Hematopoietic multipotent progenitor cell treated with erythropoietin and hydrocortisone succinate and interleukin-3 and kit ligand, for 8 days (in vitro differentiated cells): Measurements from ENCODE around the gene MAP3K6.
"Not testable (repeated sequence)": the region's sequence is repeated elsewhere in the genome, so short reads cannot be mapped to it uniquely, and the experiment has no call there.

Source experiments
- DNase-seq: peaks from one replicate; pipeline ENCODE4 v3.0.0-alpha.2; 2015

MAP3K6 gene, protein sequence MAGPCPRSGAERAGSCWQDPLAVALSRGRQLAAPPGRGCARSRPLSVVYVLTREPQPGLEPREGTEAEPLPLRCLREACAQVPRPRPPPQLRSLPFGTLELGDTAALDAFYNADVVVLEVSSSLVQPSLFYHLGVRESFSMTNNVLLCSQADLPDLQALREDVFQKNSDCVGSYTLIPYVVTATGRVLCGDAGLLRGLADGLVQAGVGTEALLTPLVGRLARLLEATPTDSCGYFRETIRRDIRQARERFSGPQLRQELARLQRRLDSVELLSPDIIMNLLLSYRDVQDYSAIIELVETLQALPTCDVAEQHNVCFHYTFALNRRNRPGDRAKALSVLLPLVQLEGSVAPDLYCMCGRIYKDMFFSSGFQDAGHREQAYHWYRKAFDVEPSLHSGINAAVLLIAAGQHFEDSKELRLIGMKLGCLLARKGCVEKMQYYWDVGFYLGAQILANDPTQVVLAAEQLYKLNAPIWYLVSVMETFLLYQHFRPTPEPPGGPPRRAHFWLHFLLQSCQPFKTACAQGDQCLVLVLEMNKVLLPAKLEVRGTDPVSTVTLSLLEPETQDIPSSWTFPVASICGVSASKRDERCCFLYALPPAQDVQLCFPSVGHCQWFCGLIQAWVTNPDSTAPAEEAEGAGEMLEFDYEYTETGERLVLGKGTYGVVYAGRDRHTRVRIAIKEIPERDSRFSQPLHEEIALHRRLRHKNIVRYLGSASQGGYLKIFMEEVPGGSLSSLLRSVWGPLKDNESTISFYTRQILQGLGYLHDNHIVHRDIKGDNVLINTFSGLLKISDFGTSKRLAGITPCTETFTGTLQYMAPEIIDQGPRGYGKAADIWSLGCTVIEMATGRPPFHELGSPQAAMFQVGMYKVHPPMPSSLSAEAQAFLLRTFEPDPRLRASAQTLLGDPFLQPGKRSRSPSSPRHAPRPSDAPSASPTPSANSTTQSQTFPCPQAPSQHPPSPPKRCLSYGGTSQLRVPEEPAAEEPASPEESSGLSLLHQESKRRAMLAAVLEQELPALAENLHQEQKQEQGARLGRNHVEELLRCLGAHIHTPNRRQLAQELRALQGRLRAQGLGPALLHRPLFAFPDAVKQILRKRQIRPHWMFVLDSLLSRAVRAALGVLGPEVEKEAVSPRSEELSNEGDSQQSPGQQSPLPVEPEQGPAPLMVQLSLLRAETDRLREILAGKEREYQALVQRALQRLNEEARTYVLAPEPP (N-terminal part only)

DNA sequence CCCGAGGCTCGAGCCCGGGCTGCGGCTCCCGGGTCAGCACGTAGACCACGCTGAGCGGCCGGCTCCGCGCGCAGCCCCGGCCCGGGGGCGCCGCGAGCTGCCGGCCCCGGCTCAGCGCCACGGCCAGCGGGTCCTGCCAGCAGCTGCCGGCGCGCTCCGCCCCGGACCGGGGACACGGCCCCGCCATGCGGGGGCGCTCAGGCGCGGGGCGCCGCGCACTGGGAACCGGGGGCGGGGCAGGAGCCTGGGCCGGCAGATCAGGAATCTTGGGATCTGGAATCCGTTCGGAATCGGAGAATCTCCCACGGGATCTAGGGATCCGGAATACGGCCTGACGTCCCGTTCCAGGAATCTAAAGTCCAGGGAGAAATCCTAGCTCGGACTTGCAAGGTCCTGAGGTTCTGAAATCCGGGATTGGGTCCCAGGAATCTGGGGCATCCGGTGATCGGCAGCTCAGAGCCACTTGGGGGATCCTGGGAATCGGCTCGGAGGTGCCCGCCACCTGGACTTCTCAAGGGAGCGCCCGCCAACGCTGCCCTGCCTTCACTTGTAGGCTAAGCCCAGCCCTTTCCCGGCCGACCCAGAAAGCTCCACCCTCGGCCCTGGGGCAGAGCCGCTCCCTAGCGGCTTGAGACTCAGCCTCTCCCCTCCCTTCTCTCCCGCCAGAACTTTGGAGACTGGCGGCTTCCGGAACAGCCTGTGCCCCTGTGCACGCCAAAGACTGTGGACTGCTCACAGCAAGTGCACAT is at the start of gene MAP3K6:
Gene MAP3K6, minus strand, starts transcription at position 551 of the 749 bp plus-strand sequence. Its CDS starts 364 bp downstream, at position 187.
- DNase-seq, result peak; percentile 81

DNA sequence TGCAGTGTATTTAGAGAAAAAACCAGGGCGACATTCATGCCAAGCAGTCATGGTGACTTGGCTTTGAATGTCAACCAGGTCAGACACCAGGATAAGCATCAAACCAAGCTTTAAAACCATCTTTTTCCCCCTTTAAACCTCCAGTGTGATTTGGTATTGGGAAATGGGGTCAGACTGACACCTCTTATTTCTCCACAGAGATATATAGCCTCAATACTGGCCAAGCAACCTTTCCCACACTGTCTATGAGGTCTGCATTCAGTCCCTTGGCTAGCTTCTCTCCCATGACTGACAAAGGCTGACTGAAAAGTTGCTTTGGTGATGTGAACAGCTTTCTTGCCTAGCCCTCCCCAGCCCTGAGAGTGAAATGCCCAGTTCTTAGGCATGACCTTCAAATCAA is 47.3 kb upstream of the MAP3K6 start:
- DNase-seq, result no peak

DNA sequence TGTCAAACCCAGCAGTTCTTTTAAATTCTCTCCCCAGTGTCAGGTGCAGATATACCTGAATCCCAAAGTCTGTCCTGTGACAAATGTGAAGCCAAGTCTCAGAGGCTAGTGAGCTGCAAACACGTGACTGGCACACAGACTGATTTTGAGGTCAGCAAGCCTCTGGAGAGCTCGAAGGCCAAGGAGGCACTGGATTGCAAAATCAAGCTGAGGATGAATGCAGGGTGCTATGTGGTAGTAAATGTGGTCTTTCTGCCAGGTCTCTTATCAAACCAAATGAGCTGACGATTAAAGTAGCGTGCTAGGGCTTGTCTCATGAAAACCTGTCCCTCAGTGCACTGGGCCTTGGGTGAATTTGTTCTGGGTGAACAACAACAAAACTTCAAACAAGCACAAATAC is 46.2 kb upstream of the MAP3K6 start:
- DNase-seq, result no peak

DNA sequence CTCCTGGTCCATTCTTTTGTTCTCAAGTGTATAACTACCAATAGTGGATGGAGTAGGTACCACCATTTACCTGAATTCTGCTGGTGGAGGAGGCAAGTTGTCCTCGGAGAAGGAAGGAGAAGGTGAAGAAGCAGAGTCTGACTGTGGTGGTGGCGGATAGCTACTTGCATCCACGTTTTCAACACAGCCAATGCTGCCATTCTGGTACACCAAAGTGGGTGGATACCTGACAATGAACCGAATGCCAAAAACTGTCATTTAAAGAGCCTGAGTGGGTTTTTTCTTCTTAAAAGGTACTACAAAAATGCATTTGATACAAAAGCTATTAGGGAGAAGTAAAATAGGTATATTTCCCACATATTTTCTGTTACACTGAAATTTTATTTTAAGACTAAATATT is 45.7 kb upstream of the MAP3K6 start:
- no peak for DNase-seq

DNA sequence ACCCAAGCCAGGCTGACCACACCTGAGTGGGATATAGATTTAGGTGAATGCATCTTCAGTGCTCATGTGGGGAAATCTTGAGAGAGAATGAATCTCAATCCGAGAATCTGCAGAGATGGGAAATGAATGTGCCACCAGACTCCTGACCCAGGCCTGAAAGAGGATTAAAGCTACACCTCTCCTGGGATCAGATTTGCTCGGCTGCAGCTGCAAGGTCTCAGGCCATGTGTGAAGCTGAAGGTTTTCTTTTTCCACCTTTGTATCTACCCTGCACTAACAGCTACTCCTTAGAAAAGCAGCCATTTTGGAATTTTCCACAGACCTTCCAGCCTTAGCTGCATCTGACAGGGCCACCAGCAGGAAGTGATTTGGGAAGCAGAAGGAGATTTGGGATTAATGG is 43.9 kb upstream of the MAP3K6 start:
- DNase-seq, result no peak

DNA sequence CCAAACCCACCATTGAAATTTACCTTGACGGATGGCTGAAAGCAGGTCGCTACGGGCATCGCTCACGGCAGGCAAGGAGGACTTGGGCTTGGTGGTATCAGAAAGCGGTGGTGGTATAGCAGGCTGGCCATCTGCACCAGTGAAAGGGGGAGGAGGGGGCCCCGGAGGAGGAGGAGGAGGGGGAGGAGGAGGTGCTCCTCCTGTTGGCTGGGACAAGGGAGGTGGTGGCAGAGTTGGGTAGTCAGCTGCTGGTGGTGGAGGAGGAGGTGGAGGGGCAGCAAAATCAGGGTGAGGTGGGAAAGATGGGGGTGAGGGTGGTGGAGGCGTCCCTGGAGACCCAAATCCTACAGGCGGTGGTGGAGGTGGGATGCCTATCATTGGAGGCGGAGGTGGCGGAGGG is 42.9 kb upstream of the MAP3K6 start:
- DNase-seq, result no peak

DNA sequence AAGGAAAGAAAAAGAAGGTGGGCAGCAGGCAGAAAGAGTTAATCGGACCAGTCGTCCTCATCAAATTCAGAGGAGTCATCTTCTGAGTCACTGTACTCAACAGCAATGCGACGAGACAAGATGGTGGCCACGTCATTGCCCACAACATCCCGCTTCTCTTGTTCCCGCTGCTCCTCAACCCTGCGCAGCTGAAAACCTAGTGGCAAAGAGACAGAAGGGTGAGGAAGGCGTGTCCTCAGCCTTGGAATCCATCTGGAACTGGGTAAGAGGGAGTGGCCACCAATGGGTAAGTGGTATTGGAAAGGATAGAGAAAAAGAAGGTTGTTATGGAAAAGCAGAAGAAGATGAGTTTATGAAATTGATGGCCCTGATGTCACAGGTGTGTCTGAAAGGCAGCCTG is 41.4 kb upstream of the MAP3K6 start:
- no peak for DNase-seq

DNA sequence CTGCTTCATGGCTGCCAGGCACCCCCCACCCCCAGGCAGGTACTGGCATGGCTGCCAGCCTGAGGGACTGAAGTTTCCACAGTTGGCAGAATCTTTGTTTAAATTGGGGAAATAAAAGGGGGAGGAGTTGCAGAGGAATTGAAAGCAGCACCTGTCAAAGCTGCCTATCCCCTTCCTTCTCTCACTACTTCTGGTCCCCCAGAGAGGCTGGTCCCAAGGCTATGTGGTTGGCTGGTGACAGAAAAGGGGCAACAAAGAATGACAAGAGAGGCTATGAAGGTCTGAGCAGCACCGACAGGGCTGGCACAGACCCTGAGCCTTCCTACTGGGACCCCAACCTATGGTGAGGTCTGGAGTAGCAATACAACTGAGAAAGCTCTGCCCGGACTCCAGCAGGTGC is 40.0 kb upstream of the MAP3K6 start:
- not testable (repeated sequence) for DNase-seq

DNA sequence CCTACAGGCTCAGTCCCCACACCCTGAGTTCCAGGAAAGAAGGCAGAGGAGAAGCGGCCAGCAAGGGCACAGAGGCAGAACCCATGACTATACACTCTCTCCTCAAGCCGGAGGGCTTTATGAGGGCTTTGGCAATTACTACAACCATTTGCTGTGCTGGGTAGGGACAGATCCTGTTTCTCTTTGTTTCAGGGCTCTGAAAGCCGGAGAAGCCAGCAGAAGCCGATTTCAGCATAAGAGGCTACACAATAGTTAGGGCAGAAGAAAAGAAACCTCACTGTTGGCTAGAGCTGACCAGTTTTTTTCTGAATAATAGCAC is 39.6 kb upstream of the MAP3K6 start:
- no peak for DNase-seq

DNA sequence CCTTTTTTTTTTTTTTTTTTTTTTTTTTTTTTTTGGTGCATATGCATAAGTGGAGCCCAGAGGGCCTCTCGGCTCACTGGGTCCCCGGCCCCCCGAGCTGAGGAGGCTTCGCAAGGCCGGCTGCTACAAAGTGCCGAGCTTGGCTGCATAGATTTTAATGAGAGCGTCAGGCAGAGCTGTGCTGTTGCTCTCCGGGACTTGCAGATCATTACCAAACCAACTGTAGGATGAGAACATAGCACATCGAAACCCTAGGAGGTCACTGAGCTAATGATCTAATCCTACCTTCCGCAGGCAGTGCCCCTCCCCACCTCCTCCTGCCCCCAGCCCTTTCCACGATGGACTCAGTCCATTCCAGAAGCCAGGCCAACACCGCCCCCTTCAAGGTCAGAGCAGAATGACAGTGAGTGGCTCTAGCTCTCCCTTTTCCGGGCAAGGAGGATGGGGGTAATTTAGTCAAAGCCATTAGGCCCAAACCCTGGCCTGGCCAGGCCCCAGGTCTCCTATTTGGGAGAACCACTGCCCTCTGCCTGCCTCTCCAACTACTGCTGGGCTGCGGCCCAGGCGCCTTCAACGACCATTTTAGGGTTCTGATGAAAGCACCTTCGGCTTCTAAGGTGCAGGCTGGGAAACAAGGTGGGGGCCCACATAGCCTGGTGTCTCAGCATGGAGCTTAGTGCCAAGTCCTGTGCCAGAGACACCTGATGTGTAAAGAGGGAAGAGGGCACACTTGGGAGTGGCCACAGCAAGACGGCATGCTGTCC is 39.0 kb upstream of the MAP3K6 start:
- not testable (repeated sequence) for DNase-seq

DNA sequence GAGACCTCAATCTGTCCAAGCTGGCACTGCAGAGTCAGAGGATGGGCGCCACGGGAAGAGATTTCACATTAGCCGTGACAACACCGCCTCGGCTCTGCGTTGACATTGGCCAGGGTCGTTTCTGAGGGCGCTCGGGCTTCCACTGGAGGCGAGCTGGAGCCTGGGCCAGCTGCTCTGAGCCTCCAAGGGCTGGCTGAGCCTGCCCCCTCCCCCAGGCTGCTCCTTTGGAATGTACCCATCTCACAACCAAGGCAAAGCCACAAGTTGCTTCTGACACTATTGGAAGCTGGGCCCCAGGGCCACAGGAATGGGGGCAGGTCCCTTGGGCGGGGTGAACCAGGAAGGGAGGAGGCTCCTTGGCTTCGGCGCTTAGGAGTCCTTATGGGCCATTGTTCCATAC is 38.3 kb upstream of the MAP3K6 start:
- no peak for DNase-seq

DNA sequence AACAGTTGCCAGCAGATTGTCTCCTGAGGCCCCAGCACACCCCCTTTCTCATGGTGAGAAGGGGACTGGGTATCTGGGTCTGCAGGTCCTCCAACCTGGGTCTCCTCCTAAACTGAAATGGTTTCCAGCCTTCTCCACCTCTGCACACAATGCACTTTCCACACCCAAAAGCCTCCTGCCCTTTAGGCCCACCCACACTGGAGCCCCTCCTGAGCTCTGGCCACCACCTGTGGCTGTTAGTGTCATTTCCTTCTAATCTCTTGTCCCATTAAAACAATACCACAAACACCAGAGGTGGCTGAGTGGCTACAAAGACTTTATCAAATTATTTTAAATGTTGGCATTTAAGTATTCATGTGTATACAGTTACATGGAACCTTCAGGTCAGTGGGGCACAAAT is 37.2 kb upstream of the MAP3K6 start:
- DNase-seq, result no peak

DNA sequence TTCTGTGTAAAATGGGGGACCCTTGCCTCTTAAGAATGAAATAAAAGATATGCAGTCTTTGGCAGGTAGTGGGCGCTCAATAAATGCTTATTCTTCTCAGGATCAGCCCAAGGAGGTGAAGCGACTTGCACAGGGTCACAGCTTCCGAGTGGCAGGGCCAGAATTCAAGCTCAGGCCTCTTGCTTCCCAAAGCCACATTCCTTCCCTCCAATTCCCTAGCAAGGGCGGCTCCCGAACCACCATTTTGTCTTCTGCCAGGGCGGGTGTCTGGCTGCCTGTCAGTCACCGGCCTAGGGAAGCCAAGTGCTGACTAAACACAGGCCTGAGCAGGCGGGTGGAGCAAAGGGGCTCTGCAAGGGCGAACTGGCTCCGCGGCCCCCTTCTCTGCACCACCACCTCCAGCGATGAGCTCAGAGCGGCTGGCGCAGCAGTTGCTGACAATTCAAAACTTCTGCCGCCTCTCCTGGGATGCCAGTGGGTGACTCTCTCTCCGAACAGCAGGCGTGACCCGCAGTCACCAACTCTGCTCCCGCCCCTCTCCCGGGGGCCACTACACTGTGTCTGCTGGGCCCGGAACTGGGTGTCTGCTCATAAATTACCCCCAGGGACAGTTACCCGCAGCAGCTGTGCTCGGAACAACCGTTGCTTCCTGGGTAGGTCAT is 36.4 kb upstream of the MAP3K6 start:
- DNase-seq, result peak; percentile 60

DNA sequence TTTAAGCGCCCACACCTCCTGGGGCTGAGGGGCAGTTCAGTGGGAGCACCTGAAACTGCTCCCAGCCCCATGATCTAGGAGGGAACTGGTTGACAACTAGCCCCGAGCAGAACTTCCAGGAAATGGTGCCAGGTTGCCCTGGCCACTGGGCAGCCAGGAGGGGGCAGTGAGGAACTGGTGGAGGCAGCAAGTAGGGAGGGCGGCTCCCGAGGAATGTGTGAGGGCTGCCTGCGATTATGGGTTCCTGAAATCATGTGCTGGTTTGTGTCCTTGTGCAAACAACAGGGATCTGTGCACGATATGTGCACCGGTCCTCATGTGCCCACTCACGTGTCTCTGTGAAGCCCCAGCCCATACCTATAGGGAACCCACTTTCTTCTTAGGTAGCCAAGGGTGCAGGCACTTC is 35.6 kb upstream of the MAP3K6 start:
- DNase-seq, result peak; percentile 70

DNA sequence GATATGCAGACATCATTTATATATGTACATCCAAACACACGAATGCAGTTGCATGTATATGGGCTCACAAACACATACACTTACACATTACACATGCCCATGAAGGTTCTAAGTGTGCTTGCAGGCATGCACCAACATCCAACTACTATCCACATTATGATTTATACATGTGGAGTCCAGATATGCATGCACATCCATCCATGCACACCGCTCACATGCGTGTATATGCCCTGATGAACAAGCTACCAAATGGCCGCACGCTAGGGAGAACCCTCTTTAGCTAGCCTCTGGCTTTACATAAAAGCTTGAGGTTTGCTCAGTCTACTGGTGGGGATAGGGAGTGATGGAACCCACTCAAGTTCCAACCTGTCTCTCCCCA is 34.2 kb upstream of the MAP3K6 start:
- DNase-seq, result no peak

DNA sequence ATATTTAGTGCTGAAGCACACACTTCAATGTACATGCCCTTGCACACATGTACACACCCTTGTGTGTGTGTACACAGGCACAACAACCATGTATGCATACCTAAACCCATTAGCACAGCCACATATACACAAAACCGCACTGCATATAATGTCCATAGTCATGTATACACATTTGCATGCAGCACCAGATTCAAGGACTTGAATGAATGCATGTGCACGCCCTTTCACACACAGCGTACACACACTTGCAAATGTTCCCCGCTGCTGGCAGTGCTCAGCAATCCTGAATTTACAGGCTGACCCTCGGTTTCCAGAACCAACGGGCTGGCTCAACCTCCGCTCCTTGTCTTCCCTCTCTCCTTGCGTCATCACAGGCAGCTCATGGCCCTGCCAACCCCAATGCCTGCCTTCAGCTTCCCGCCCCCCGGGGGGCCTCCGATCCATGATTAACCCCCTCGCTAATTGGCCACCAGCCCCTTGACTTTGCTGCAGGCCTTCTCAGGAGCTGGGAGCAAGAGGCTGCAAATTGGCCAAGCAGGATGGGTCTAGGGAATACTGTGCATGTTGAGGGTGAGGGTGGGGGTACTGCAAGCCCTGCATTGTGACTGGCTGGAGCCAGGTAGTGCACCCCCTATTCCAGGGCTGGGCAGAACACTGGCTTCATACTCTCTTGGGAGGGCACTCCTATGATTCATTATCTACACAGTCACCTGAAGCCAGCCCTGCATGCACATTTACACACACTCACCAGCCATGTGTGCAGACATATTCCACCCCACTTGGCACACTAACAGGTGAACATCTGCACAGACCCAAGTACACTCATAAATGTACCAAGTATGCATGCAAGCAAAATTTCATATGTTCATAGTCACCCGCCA is 33.6 kb upstream of the MAP3K6 start:
- no peak for DNase-seq

DNA sequence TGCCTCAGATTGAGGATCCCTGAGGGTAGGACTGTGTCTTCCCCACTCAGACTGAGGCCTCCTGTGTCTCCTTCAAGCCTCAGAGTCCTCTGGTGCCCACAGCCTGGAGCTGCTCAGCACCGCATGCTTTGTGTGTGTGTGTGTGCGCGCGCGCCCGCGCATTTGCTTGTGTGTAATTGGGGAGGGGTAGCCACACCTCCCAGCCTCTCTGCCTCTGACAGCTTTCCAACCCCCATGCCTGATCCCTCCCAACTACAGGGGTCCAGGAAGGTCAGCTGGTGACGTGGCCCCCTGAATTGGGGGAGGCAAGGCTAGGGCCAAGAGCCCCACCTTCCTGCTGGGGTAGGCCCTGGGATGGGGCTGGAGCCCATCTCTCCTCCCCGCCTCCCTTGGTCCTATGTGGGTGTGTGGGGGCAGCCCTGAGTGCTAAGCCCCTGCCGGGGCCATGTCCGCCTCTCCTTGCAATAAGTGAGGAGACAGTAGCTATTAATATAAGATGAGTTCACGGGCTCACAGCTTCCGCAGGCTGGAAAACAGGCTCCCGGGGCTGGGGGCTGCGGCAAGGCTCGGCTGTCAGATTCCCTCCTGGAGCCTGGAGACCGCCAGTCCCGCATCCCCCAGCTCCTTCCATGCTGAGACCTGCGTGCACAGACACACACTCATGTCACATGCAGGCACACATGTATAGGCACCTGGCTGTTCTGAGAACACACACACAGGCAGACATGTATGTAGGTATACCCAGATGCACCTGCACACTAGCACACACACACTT is 32.7 kb upstream of the MAP3K6 start:
- no peak for DNase-seq

DNA sequence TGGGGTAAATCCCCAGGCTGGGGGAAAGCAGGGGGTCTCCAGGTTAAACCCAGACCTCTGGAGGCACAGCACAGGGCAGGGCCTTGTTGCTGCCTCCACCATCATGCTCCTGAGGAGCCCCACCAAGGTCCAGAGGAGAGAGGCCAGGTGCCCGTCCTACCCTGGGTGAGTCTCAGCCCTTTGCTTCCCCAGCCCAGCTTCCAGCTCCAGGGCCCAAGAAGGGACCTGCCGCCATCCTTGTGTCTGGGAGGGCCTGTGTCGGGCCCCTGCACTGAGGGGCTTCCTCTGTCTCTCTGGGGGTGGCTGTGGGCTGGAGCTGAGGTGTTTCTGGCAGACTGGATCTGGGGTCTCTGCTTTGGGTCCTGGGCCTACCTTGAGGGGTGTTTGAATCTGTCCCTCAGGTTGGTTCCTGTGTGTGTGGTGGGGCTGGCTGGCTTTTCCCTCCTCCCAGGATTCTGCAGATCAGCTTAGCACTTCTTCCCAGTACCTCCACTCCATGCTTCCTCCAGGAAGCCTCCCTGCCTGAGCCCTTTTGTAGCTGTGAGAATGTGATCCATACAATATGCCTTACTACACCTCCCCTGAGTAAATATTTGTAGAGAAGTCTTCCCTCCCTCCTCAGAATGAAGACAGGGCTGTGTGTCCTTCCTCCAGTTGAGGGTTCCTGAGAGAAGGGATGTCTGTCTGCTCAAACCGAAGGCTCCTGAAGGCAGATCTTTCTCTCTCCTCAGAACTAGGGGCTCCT is 31.8 kb upstream of the MAP3K6 start:
- no peak for DNase-seq

DNA sequence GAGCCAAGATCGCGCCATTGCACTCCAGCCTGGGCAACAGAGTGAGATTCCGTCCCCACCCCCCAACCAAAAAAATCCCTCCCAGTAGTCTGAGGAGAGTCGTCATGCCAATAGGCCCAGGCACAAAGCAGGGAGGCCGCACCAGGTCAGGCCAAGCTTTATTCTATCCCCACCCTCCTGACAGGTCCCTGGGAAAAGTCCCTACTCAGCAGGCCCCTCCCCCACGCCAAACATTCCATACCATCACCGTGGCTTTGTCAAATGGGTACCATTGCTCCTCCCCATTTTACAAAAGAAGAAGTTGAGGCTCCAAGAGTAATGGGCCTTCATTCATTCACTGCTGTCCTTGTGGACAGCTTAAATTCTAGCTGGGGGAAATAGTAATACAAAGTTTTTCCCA is 31.0 kb upstream of the MAP3K6 start:
- no peak for DNase-seq
